A549 treated with dexamethasone at 1 μM for 4 hours (cell line): ENCODE data around the gene GPR52. TPM values are rescaled to one million over a fixed set of nuclear protein-coding genes. Genes with fewer than 3 reads are reported as not detected.

Experiments
- total RNA-seq: library from RNA; stranded (reverse); fragments of 200-300 nt; extraction: Qiagen RNA extraction; gene quantifications from 5 replicates; pipeline ENCODE4 v1.2.3, GENCODE V29; 2022

GPR52 gene
- total RNA-seq: not detected in 5 replicates

GRCh38 chr1:174447866-174448530, at the start of gene GPR52:
Gene GPR52 (plus strand): TSS chr1:174447964. CDS start chr1:174448112, 148 bp downstream.

